GM19099 (cell line): Measurements from ENCODE around the gene ABL2.

Source experiments
- POLR2A ChIP-seq: IDR thresholded peaks from 3 replicates; pipeline ENCODE4 v1.6.1; 2011; ENCODE audit warnings: low read depth; ENCODE audit not compliant: insufficient read length; ENCODE audit errors: extremely low read depth

Gene ABL2

DNA sequence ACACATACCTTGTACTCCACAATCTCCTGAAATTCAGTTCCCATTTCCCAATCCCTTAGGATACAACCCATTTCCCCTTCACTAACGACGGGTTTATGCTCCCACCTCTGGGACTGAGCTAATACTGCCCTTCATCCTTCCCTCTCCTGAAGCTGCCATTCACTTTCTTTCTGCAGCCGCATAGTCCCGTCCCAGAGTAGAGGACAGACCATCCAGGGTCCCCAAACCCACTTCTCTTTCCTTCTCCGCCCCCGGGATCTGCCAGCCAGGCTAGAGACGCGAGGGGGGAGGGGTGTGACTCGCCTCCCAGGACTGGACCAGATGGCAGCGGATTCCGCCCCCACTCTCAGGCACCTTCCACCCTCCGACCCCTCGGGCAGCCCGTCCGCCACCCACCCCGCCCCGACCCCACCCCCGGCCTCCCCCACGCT lies 679 bp downstream of the ABL2 start:
- no peak for TF ChIP-seq POLR2A

- no peak for TF ChIP-seq POLR2A
These were observed 2.7 kb downstream of the ABL2 start for GRCh38 chr1:179226738-179227137.

DNA sequence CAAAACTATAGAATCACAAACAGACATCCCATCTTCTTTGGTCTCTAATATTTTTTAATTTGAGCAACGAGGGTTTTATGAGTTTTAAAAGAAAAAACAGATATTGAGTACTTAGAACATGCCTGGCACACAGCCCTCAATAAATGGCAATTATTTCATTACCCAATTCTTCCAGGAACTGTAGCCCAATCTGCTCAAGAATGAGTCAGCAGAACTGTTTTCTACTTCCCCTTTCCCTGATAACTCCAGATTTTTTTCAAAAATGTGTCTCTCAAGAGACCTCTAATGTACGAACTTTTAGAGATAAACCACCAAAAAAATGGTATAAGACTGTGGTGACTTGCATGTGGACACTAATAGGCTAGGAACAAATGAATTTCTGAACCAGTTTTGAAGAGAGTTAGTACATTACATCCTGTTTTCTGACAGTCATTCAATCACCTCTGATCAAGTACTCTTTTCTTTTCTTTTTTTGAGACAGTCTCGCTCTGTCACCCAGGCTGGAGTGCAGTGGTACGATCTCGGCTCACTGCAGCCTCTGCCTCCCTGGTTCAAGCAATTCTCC lies 11.5 kb downstream of the ABL2 start:
- TF ChIP-seq POLR2A: no peak

DNA sequence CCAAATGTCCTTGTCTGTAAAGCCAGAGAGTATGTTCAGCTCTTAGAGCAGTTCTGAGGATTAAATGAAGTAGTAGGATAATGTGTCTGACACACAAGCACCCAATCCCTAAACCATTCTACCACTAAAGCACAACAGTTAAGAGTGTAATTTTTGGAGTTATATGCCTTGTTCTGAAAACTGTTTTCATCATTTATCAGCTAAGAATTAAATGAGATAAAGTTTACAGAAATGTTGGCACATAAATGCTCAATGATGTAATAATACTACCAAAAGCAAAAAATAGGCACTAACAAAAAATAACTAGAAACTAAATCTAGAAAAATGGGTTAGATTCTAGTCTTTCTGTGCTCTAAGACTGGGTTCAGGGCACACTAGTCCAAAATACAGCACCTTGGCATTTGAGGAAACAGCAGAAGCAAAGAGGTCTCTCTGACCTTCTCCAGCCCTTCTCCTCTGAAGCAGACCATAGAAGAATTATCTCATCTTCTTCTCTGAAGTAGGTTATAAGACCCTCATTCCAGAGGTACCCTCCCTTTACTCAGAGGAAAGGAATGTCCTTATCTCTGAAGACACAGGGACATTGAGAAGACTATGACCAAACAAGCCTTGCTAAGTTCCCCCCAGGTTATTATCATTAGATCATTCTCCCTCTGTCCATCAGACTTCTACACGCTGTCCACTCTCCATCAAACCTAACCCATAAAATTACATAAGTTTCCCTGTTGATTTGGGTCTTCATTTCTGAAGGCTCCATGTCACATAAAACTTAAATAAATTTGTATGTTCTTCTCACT lies 20.6 kb downstream of the ABL2 start:
- no peak for TF ChIP-seq POLR2A

GRCh38 chr1:179206812-179207211 lies 22.7 kb downstream of the ABL2 start:
- TF ChIP-seq POLR2A: no peak

DNA sequence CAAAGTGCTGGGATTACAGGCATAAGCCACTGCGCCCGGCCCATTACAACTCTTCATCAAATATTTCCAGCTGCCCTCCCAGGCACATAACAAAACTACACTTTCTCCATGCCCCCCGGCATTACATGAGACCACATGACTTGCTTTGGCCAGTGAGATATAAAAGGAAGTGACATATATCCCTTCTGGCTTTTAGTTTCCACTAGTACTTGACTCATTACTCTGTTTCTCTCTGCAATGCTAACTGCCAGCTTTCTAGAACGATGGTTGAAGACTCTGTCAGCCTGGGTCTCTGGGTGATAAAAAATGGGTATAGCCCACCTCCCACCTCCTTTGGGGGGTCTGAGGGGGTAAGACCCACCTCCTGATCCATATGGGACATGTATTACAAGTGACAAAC lies 24.2 kb downstream of the ABL2 start:
- TF ChIP-seq POLR2A: no peak

DNA sequence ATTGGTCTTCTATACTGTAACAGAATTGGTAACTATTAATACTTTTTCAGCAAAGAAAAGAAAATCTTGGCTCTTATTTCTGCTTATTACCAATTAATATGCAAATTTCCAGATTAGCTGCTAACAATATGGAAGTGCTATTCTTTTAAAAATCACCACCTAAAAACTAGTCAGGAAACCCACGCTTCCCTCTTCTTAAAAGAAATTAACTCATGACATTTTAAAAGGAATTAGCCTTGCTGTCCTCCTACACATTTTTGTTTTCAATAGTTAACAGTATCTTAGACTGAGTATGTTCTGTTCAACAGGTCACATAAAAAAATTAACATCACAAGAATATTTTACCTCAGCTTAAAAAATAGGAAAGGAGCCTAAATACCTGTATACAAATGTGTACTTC lies 27.3 kb downstream of the ABL2 start:
- no peak for TF ChIP-seq POLR2A

DNA sequence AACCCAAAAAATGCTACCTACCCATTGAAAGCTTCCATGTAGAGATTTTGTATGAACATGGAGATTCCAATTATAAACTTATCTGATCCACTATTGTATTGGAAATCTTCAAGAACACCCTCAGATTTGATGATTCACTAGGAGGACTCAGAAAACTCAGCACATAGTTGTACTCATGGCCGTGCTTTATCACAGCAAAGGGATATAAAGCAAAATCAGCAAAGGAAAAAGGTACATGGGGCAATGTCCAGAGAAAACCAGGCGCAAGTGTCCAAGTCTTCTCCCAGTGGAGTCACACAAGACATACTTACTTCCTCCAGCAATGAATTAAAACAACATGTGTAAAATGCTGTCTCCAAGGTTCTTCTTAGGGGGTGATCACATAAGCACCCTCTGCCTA lies 28.9 kb downstream of the ABL2 start:
- TF ChIP-seq POLR2A: no peak

GRCh38 chr1:179197690-179198297 lies 31.7 kb downstream of the ABL2 start:
- no peak for TF ChIP-seq POLR2A

- TF ChIP-seq POLR2A: no peak
These were observed 34.1 kb downstream of the ABL2 start for GRCh38 chr1:179195376-179195775.

DNA sequence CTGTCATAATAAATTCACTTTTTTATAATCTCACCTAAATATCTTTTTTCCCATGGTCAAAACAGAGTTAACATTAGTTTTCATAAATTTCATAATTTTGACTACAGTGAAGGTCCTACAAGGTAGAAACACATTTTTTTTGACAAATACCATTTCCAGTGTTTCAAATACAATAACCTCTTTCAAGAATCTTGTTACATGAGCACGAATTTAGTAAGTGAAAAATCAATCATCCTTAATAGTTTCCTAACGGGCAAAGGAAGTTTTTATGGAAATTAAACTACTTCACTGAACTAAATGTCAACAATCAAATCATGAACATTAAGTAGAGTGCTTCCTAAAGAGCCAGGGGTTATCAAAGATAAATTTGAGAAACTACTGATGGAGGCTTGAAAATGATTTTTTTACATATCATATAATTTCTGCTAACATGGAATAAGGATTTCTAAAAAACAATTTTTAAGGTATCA lies 35.4 kb downstream of the ABL2 start:
- no peak for TF ChIP-seq POLR2A

DNA sequence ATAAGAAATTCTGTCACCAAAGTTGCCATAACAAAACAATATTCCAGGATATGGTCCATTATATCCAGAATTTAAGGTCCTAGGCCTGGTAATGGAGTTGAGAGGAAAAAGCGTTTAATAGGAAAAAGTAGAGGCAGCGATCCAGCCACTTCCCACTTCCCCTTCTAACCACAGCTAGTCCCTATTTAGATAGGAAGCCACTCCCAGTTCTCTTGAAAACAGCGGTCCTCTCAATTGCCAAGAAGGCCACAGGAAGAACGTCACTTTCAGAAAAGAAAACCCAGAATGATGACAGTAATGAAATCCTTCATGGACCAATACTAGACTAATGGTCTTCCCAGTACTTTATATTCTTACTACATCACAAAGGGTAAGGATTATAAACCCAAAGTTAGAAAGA lies 38.6 kb downstream of the ABL2 start:
- no peak for TF ChIP-seq POLR2A

DNA sequence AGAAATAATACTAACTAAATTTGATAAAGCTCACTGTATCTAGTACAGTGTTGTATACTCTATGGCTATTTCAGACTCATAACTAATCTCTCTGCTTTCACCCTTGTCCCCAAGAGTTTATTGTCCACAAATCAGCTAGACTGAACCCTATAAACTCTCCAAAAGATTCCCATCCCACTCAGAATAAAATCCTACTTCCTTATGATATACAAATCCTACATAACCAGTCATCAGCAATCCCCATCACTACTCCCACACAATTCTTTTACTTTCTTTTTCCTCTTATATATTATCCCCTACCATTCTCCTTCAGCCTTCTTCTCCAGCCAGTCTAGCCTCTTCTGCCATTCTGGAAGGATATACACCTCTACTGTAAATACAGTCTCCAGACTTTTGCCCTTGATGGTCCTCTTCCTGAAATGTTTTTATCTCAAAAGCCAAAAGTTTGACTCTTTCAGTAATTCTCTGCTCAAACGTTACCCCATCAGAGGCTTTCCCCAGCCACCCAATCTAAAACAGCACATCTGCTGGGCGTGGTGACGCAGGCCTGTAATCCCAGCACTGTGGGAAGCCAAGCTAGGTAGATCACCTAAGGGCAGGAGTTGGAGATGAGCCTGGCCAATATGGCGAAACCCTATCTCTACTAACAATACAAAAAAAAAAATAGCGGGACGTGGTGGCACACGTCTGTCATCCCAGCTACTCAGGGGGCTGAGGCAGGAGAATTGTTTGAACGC lies 41.6 kb downstream of the ABL2 start:
- TF ChIP-seq POLR2A: no peak

DNA sequence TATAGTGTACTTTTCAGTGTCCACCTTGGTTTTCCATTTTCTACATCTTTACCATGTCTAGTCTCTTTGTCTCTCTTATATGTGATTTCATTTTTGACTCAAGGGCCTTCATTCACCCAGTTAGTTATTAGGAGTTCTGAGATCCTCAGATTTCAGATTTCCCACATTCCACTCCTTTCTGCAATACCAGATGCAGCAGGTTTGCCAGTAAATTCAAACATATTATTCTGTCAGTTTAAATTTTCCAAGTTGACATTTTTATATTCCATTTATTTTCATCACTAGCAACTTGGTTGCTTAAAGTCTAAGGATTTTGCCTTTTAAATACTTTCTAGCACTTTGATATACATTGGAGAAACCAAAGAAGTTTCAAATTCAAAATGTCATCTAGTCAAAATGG lies 42.4 kb downstream of the ABL2 start:
- no peak for TF ChIP-seq POLR2A

DNA sequence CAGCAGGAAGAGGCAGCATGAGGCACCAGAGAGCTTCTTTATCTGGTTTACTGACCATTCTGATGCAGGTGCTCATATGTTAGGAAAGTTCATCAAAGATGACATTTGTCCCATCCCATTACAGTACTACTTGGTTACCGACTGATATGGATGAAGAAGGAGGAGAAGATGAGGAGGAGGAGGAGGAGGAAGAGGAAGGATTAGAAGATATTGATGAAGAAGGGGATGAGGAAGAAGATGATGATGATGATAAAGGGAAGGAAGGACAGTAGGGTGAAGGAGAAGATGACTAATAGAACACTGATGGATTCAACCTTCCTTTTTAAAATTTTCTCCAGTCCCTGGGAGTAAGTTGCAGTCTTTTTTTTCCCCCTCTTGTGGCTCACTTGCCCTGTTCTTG lies 45.1 kb downstream of the ABL2 start:
- TF ChIP-seq POLR2A: no peak
